ENCODE results near the gene BCLAF3.

Gene BCLAF3

DNA sequence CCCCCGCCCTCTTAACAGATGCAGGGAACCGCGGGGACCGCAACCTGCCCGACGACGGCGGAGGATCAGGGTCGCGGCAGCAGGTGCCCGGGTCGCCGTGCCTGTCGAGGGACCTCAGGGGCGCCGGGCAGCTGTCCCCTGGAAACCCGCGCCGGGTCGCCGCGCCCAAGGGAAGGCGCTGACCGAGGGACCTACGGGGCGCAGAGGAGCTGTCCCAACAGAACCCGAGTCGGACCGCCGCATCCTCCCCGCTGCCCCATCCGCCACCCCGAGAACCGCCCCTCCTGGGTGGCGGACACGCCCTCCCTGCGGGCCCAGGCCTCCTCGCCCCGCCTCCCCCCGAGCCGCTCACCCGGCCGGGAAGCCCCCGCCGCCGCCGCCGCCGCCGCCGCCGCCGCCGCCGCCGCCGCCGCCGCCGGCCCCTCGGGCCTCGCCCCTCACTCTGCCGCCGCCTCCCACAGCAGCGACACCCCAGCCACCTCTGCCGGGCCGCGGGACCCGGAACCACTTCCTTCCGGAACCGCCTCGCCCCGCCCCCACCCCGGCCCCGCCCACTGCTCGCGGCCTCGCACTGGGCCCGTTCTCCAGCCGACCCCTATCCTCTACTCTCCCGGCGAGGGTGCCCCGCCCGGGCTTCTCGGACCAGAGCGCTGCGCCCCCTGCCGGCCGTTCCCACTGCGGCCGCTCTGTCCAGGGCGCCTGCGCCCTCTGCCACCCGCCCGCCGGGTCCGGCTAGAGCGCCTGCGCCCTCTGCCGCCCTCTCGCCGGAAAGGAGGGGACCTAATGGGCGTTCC is at the start of gene BCLAF3:
TSS of gene BCLAF3 (minus strand) at position 506 of the 794 bp plus-strand sequence. CDS start 20,797 bp downstream, outside the sequence.
- DNase-seq = peak; percentile 94

GRCh38 chrX:20038966-20039365 is 48.1 kb upstream of the BCLAF3 start:
- no peak for DNase-seq

DNA sequence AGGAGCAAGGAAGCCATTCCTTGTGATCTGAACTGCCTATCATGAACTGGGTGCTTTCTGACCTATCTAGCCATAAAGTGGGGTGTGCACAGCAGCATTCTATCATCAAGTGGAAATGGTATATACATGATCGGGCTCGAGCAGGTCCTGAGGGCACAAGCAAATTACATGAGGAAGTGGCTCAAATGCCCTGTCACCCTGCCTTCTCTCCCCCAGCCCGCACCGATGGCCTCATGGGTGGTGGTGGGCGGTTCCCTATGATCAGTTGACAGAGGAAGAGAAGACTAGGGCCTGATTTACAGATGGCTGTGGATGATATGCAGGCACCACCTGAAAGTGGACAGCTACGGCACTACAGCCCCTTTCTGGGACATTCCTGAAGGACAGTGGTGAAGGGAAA is 46.3 kb upstream of the BCLAF3 start:
- no peak for DNase-seq

DNA sequence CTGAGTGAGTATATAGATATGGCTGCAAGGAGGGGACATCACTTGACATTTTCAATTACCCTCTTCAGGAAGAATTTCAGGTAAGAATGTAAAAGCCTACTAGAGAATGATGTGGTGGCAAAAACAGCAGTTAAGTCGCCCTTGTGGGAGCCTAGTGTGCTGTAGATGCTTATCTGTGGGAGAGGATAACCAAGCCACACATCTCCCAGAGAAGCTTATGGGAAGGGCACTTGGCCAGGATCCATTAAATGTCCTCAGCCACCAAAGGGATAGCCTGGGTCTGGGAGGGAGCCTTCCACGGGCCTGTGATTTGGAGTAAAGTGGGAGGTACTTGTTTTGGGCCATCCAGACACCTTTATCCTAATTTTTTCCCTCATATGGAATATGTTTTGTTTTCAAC is 41.3 kb upstream of the BCLAF3 start:
- no peak for DNase-seq

- no peak for DNase-seq
Measured at GRCh38 chrX:20029728-20030127, 38.9 kb upstream of the BCLAF3 start.

GRCh38 chrX:20028588-20028987 is 37.7 kb upstream of the BCLAF3 start:
- no peak for DNase-seq

GRCh38 chrX:20026278-20026677 is 35.4 kb upstream of the BCLAF3 start:
- DNase-seq = no peak

DNA sequence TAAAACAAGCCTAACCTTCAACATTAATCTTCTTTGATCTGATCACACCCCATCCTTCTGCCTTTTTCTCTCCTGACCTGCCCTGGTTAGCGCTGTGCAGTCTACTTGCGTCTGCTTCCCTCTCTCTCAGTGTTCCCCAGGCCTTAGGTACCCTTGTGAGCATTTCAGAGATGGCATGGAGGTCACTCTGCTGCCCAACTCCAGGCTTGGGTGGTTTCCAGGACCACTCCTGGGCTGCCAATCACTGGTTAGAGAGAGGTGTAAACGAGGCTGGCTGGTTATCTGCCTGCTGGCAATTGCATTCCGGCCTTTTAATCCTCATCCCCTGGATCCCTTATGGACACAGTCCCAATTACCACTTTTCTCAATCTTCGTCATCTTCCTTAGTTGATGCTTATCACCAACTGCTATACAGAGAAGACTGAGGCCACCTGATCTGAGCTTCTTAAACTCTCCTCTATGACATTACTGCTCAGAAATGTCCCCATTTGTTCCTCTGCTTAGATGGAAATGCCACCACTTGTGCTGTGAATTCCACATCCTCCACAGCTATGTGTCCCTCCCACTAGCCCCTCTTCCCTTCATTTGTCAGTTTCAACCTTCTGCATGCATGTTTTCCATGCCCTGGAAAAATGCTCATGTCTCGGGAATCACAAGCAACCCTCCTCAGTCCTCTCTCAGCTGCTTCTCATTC is 29.0 kb upstream of the BCLAF3 start:
- DNase-seq = no peak

DNA sequence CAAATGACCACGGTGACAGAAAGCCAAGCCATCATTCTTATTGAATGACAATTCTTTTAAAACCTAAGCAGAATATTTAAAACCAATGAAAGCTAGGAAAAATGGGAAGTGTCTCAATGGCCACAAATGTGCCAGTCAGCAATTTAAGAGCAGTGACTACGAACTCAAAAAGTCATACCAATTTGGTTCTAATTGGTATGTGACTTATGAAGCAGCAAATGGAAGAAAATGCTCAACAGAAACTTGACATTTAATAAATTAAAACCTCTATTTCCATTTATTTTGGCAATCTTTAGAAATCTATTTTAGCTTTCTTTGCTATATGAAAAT is 25.7 kb upstream of the BCLAF3 start:
- DNase-seq = no peak

DNA sequence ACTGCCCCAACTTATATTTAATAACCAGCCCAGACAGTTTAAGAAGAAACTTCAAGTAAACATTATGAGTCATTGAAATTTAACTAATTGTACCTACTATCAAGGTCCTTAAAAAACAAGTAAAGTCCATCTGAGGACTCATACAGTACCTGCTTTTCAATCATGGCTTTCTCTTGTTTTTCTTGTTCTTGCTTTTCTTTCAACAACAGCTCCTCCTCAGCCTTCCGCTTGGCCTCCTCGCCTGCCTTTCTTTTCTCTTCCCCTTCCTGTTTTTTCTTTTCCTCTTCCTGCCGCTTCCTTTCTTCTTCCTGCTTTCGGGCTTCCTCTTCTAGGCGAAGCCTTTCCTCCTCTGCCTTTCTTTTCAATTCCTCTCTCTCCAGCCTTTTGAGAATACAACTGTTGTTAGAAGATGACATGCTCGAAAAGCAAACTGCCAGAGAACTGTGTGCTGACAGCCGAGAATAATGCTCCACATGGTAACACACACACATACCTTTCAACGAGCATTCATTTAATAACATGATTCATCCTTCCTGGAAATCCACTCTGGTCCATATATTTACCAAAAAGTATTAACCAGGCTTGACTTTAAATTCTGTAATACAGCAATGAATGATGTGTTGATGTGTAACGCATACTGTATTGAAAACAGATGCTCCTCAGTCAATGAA is 25.2 kb upstream of the BCLAF3 start:
- no peak for DNase-seq

DNA sequence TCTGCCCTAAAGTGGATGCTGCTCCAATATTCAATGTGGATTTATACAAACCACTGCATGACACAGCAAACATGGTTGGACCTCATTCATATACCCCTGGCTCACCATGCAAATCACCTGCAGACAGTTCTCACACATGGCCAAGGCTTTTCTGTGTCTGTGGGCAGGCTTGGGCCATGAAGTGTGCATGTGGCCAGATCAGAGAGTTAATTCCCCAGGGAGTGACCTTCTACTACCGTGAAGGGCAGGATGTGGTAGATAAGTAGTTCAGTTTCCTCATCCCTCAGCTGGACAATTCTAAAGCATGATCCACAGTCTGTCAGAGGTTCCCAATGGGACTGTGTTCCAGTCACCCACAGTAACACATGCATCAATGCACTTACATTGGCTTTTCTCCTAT is 24.6 kb upstream of the BCLAF3 start:
- no peak for DNase-seq

- no peak for DNase-seq
Measured at GRCh38 chrX:20011608-20012007, 20.7 kb upstream of the BCLAF3 start.

- no peak for DNase-seq
Measured at GRCh38 chrX:20007962-20008622, 17.2 kb upstream of the BCLAF3 start.

DNA sequence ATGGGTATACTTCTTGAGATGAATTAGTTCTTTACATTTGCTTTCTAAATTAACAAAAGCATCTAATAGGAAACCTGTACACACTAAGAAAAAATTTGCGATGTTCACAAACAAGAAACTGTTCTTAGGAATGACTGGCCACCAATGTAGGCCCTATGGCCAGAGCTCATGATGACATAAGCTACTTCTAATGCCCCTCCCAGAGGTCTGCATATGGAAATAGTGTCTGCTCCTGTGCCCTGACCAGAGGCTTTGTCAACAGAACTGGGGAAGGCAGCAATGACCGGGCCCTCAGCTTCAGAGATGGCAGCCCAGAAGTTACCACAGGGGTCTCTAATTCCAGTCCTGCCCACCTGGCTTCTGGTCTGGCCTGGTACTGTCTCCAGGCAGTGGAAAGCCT is 15.0 kb upstream of the BCLAF3 start:
- no peak for DNase-seq

GRCh38 chrX:20001588-20001987 is 10.7 kb upstream of the BCLAF3 start:
- no peak for DNase-seq

DNA sequence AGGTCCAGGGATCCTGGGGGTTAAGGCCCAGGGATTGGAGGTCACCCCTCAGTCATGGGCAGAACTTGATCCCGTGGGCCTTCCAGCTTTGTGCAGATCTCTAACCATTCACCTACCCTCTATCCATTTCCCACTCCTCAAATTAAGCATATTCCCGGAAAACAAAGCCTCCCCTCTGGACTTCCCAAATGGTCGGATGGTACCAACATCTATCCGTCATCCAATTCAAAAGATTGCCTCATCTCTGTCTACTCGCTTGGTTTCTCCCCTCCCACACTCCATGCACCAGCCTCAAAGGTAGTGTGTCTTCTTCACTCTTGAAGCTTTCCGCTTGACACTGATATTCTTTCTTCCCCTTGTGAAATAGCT is 473 bp upstream of the BCLAF3 start:
- no peak for DNase-seq

GRCh38 chrX:19990151-19990555 is 708 bp downstream of the BCLAF3 start:
- DNase-seq = peak; percentile 27

DNA sequence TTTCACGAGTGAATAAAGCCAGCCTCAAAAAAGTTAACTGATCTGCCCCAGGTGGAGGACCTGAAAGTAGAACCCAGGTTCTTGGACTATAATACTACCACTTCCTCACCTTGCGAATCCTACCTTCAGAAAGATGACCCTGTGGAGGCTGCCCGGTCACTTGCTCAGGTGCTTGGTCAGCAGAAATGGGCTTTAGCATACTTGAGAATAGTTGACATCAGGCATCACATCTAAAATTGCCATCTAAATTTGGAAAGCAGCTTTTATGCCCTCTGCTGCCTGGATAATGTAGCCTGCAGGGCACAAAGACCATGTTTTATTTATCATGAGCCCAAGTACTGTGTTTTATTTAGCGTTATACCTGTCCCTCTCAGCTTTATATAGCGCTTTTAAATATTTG is 3.0 kb downstream of the BCLAF3 start:
- no peak for DNase-seq

GRCh38 chrX:19986531-19986930 is 4.3 kb downstream of the BCLAF3 start:
- peak; percentile 8 for DNase-seq

GRCh38 chrX:19981947-19982346 is 8.9 kb downstream of the BCLAF3 start:
- DNase-seq = no peak

DNA sequence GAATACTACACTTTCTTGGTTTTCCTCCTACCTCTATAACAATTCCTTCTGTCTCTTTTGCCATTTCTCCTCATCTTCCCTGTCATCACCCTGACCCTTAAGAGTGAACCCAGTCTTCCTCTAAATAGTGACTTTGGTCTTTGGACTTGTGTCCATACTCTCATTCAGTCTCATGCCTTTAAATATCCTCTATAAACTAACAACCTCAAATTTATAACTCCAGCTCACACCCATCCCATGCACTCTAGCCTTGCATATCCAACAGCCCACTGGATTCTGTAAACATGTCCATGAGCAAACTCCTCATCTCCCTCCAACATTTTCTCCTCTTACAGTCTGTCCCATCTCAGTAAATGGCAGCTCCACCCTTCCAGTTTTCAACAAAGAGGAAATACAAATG is 15.0 kb downstream of the BCLAF3 start:
- DNase-seq = no peak

DNA sequence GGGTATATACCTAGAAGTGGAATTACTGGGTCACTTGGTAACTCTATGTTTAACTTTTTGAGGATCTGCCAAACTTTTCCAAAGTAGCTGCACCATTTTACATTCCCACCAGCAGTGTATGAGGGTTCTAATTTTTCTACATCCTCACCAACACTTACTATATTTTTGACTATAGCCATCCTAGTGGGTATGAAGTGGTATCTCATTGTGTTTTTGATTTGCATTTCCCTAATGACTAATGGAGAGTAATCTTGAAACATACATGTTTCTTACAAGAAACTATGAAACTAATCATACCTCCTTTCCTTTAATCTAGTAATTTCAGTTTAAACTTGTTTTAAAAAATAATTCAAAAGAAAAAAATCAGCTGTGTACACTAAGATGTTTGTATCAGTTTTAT is 17.9 kb downstream of the BCLAF3 start:
- no peak for DNase-seq

DNA sequence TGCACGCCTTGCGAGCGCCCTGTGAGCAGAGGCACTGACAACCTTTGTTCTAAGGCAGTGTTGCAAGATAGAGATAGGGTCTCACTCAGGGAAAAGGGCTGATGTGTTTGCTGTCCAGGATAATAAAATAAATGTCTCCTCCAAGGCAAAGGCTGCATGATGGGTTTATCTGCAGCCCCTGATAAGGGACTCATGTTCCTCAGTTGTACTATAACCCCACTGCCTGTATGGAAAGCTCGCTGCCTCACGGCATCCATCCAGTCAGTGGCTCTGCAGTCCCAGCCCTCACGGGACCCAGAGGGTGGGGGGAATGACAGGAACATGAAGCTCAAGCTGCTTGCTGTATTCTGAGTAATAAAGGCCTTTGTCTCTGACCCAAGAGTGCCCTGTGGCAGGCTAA is 22.6 kb downstream of the BCLAF3 start:
- DNase-seq = no peak

DNA sequence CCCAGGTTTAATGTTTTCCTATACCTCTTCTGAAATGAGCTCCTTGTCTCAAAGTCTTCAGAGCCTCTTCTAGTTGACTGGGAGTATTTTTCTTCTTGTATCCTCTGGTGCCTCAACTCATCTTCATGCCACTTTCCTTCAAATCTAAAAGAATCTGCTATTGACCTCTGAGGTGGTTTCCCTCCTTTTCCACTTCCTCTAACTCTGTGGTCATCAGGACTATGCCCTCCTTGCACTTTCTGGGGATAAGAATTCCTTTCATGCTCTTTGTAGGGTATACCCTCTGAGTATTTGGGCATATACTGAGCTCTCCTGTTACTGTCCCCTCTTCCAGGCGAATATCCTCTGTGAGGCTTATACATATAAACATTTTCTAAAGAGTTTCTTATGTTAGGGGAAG is 24.8 kb downstream of the BCLAF3 start:
- DNase-seq = no peak

Data from NCI-H82 (cell line).